HepG2 (cell line): Measurements from ENCODE around the gene MED25. TPM values are rescaled to one million over a fixed set of nuclear protein-coding genes. Genes with fewer than 3 reads are reported as not detected.
A peak's percentile ranks its signal among the peaks of the same experiment; 100 is the strongest.

Source experiments
- ATF7 ChIP-seq, 2 experiments: fragments of 450-650 bp in 1 of 2; sonication (generic) in 1 of 2; formaldehyde crosslinking in 1 of 2; IDR thresholded peaks; 2 replicates each; pipeline versions ENCODE4 v1.4.0 to v1.6.1; 2016 to 2020; ENCODE audit warnings: antibody characterized with exemption in 1 of 2, mild to moderate bottlenecking in 1 of 2, missing genetic modification reagents in 1 of 2
- BCLAF1 ChIP-seq: fragments of 450-650 bp; IDR thresholded peaks from 2 replicates; pipeline ENCODE4 v1.6.1; 2017; ENCODE audit warnings: mild to moderate bottlenecking
- FIP1L1 ChIP-seq: fragments of 200-400 bp; formaldehyde crosslinking; IDR thresholded peaks from 2 replicates; pipeline ENCODE4 v1.6.1; 2018; ENCODE audit warnings: low read depth, mild to moderate bottlenecking, low read length, moderate library complexity, borderline replicate concordance; ENCODE audit not compliant: insufficient read depth
- KDM4B ChIP-seq: sonication (generic); formaldehyde crosslinking; IDR thresholded peaks from 2 replicates; pipeline ENCODE4 v1.4.0; 2020; ENCODE audit warnings: missing genetic modification reagents
- PAX8 ChIP-seq: sonication (generic); formaldehyde crosslinking; IDR thresholded peaks from 2 replicates; pipeline ENCODE4 v1.8.0; 2022; ENCODE audit warnings: mild to moderate bottlenecking, missing genetic modification reagents, borderline replicate concordance
- RELA ChIP-seq: sonication (generic); formaldehyde crosslinking; IDR thresholded peaks from 2 replicates; pipeline ENCODE4 v1.4.0; 2020; ENCODE audit warnings: missing genetic modification reagents
- SMAD9 ChIP-seq: sonication (generic); formaldehyde crosslinking; IDR thresholded peaks from 2 replicates; pipeline ENCODE4 v1.5.1; 2020; ENCODE audit warnings: mild to moderate bottlenecking, missing genetic modification reagents
- STAG1 ChIP-seq: sonication (generic); formaldehyde crosslinking; IDR thresholded peaks from 2 replicates; pipeline ENCODE4 v1.4.0; 2020; ENCODE audit warnings: missing genetic modification reagents
- STAT5B ChIP-seq: sonication (generic); formaldehyde crosslinking; IDR thresholded peaks from 2 replicates; pipeline ENCODE4 v1.4.0; 2020; ENCODE audit warnings: missing genetic modification reagents
- TAF1 ChIP-seq: sonication (generic); formaldehyde crosslinking; IDR thresholded peaks from 2 replicates; pipeline ENCODE4 v1.4.0; 2020; ENCODE audit warnings: missing genetic modification reagents
- TOE1 ChIP-seq: sonication (generic); formaldehyde crosslinking; IDR thresholded peaks from 2 replicates; pipeline ENCODE4 v1.4.0; 2020; ENCODE audit warnings: mild to moderate bottlenecking, missing genetic modification reagents
- ZNF207 ChIP-seq: fragments of 450-650 bp; IDR thresholded peaks from 2 replicates; pipeline ENCODE4 v1.6.1; 2016; ENCODE audit warnings: antibody characterized with exemption, borderline replicate concordance
- ZNF317 ChIP-seq: sonication (generic); formaldehyde crosslinking; IDR thresholded peaks from 2 replicates; pipeline ENCODE4 v1.5.0; 2020; ENCODE audit warnings: mild to moderate bottlenecking, missing genetic modification reagents
- ZNF33B ChIP-seq: sonication (generic); formaldehyde crosslinking; IDR thresholded peaks from 2 replicates; pipeline ENCODE4 v1.5.1; 2020; ENCODE audit warnings: mild to moderate bottlenecking, missing genetic modification reagents
- ZNF552 ChIP-seq: sonication (generic); formaldehyde crosslinking; IDR thresholded peaks from 2 replicates; pipeline ENCODE4 v1.9.0; 2022; ENCODE audit warnings: missing genetic modification reagents, mild to moderate bottlenecking, borderline replicate concordance
- ZNF563 ChIP-seq: sonication (generic); formaldehyde crosslinking; IDR thresholded peaks from 2 replicates; pipeline ENCODE4 v1.8.0; 2022; ENCODE audit warnings: mild to moderate bottlenecking, moderate library complexity, missing genetic modification reagents
- ZNF773 ChIP-seq: sonication (generic); formaldehyde crosslinking; IDR thresholded peaks from 2 replicates; pipeline ENCODE4 v1.4.0; 2020; ENCODE audit warnings: missing genetic modification reagents, borderline replicate concordance
- ZNF775 ChIP-seq: sonication (generic); formaldehyde crosslinking; IDR thresholded peaks from 2 replicates; pipeline ENCODE4 v1.4.0; 2020; ENCODE audit warnings: missing genetic modification reagents, mild to moderate bottlenecking, moderate library complexity, borderline replicate concordance
- polyA plus RNA-seq, 8 experiments: library from polyadenylated mRNA; depleted of rRNA in 3 of 8; stranded (reverse) in 7 of 8; unstranded in 1 of 8; fragments of >200 nt; fragmentation: Illumina TruSeq in 4 of 8; extraction: Trizol in 4 of 8; gene quantifications; 2 replicates each; pipeline versions ENCODE4 v1.2.1 to v1.2.3, GENCODE V29; 2011 to 2016; ENCODE audit warnings: low read depth in 4 of 8, missing spikeins in 1 of 8, mixed read lengths in 1 of 8; ENCODE audit not compliant: insufficient read depth in 1 of 8
- total RNA-seq, 5 experiments: library from RNA; depleted of rRNA; stranded (reverse); fragments of >200 nt; fragmentation: Illumina TruSeq; extraction: Trizol; gene quantifications; 2 replicates each; pipeline ENCODE4 v1.2.3, GENCODE V29; 2016; ENCODE audit warnings: low read depth in 1 of 5
- TF ChIP-seq, protein P1 (sequence below): sonication (generic); formaldehyde crosslinking; IDR thresholded peaks from 2 replicates; pipeline ENCODE4 v1.4.0; 2020; ENCODE audit warnings: missing genetic modification reagents
- TF ChIP-seq, protein P2 (sequence below): sonication (generic); formaldehyde crosslinking; IDR thresholded peaks from 2 replicates; pipeline ENCODE4 v1.4.0; 2020; ENCODE audit warnings: missing genetic modification reagents, borderline replicate concordance

Gene MED25
- total and polyA plus RNA-seq, 2 of the 13 experiments (the other 11 are each of a cell fraction or from before 2014, with no cell fraction given) = 11.1 to 15.1 TPM

DNA sequence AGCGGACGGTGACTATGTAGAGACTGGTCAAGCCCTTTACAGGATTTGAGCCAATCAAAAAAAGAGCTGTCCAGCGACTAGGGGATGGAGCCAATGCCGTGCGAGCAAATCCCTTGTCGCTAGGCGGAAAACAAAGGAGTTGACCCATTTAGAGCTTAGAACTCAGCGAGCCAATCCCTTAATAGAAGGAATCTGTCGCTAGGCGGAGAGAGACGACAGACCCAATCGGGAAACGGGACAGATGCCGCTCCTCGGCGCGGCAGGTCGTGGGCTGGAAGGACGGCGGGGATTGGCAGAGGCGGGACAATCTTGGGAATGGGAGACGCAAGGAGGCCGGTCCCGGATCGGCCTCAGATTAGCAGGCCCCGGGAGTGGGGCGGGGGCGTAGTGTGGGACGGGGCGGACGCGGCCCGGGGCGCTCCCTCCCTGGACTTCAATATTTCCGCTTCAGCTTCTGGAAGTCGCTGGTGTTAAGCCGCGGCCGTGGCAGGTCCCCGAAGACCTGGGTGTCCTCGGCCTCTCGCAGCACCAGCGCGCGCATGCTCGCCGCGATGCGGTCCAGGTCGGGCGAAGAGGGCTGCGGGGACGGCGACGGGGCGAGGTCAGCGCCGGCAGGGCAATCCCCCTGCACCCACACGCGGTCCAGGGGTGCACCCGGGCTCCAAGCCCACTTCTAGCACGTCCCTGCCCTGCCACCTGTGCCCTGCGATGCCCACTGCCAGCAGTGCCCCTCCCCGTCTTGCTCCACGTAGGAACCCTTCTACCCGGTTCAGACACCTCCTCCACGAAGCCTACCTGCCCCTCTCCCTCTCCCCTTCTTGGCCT lies 51.6 kb downstream of the MED25 start (continued):
- TF ChIP-seq ZNF33B = 0 out of 2 replicates have a peak, but pooled peaks have one; percentile 72
- no peak for TF ChIP-seq ZNF317
- no peak for TF ChIP-seq STAT5B (CRISPR knock-in tag)
- no peak for TF ChIP-seq BCLAF1
- peak; percentile 82 for TF ChIP-seq TAF1 (CRISPR knock-in tag)
- TF ChIP-seq, protein P1, sequence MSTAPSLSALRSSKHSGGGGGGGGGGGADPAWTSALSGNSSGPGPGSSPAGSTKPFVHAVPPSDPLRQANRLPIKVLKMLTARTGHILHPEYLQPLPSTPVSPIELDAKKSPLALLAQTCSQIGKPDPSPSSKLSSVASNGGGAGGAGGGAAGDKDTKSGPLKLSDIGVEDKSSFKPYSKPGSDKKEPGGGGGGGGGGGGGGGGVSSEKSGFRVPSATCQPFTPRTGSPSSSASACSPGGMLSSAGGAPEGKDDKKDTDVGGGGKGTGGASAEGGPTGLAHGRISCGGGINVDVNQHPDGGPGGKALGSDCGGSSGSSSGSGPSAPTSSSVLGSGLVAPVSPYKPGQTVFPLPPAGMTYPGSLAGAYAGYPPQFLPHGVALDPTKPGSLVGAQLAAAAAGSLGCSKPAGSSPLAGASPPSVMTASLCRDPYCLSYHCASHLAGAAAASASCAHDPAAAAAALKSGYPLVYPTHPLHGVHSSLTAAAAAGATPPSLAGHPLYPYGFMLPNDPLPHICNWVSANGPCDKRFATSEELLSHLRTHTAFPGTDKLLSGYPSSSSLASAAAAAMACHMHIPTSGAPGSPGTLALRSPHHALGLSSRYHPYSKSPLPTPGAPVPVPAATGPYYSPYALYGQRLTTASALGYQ (CRISPR knock-in tag) = no peak
- no peak for TF ChIP-seq ZNF207
- no peak for TF ChIP-seq ZNF775
- TF ChIP-seq KDM4B = no peak
- TF ChIP-seq TOE1 = no peak
- TF ChIP-seq ZNF563 (CRISPR knock-in tag) = no peak
- TF ChIP-seq PAX8 (CRISPR knock-in tag) = no peak; the same call in 1 of the 2 replicates
- no peak for TF ChIP-seq RELA (CRISPR knock-in tag)
- TF ChIP-seq STAG1 (CRISPR knock-in tag) = no peak
- no peak for TF ChIP-seq ATF7 (IDR thresholded peaks at IDR 0.05)
- TF ChIP-seq ATF7 (CRISPR knock-in tag; IDR thresholded peaks at IDR 0.05) = no peak
- TF ChIP-seq ZNF773 (CRISPR knock-in tag) = peak; percentile 74; the same call in 1 of the 2 replicates
- no peak for TF ChIP-seq ZNF552 (CRISPR knock-in tag)
- TF ChIP-seq, protein P2, sequence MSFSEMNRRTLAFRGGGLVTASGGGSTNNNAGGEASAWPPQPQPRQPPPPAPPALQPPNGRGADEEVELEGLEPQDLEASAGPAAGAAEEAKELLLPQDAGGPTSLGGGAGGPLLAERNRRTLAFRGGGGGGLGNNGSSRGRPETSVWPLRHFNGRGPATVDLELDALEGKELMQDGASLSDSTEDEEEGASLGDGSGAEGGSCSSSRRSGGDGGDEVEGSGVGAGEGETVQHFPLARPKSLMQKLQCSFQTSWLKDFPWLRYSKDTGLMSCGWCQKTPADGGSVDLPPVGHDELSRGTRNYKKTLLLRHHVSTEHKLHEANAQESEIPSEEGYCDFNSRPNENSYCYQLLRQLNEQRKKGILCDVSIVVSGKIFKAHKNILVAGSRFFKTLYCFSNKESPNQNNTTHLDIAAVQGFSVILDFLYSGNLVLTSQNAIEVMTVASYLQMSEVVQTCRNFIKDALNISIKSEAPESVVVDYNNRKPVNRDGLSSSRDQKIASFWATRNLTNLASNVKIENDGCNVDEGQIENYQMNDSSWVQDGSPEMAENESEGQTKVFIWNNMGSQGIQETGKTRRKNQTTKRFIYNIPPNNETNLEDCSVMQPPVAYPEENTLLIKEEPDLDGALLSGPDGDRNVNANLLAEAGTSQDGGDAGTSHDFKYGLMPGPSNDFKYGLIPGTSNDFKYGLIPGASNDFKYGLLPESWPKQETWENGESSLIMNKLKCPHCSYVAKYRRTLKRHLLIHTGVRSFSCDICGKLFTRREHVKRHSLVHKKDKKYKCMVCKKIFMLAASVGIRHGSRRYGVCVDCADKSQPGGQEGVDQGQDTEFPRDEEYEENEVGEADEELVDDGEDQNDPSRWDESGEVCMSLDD (CRISPR knock-in tag) = no peak
- no peak for TF ChIP-seq SMAD9 (CRISPR knock-in tag)
- no peak for TF ChIP-seq FIP1L1
